ENCODE measurements around the gene EID2. TPM values are rescaled to one million over a fixed set of nuclear protein-coding genes. Genes with fewer than 3 reads are reported as not detected.

The EID2 gene
- total and polyA plus RNA-seq, 2 donors from 2014 or later, result 12.0 to 17.0 TPM

GRCh38 chr19:39501340-39501739 is 38.6 kb downstream of the EID2 start:
- Histone ChIP-seq H3K27ac (ENCODE audit: low read depth in 2 of 2, low read length in 2 of 2) (no peak overlapping the region), H3K4me3 (ENCODE audit: low read length in 3 of 3) (no peak overlapping the region), H3K36me3 (ENCODE audit: control insufficient read depth in 2 of 3, insufficient read depth in 3 of 3, low read length in 3 of 3) (no peaks in the 10 kb centered on the region), H3K9ac (ENCODE audit: low read length in 3 of 3) (no peak overlapping the region), H3K27me3 (ENCODE audit: control insufficient read depth, insufficient read depth, low read length) (peaks cover 21% of the 10 kb centered on the region), H3K4me1 (ENCODE audit: control insufficient read depth in 2 of 3, insufficient read depth in 2 of 3, low read depth in 1 of 3, low read length in 3 of 3) (peaks cover 0 to 5% (median 4%) of the 10 kb centered on the region in 3 donors), H3K9me3 (ENCODE audit: control insufficient read depth in 2 of 3, insufficient read depth in 1 of 3, low read length in 3 of 3) (no peaks in the 10 kb centered on the region)
- intact Hi-C loops (cut with DNase I), result no loop called here
- FAIRE-seq, result no peak
- TF ChIP-seq CTCF (IDR thresholded peaks at IDR 0.05; ENCODE audit: borderline replicate concordance, extremely low read depth, insufficient read depth), result no peak
- no peak for DNase-seq

GRCh38 chr19:39500543-39500942 is 39.4 kb downstream of the EID2 start:
- intact Hi-C loops (cut with DNase I), result no loop called here
- no peaks in the 10 kb centered on the region for H3K36me3 ChIP-seq (ENCODE audit: control insufficient read depth in 2 of 3, insufficient read depth in 3 of 3, low read length in 3 of 3)
- peaks cover 0 to 5% (median 4%) of the 10 kb centered on the region in 3 donors for H3K4me1 ChIP-seq (ENCODE audit: control insufficient read depth in 2 of 3, insufficient read depth in 2 of 3, low read depth in 1 of 3, low read length in 3 of 3)
- DNase-seq (no peak), FAIRE-seq (no peak)
- H3K9ac ChIP-seq (ENCODE audit: low read length in 3 of 3), result no peak overlapping the region
- no peak overlapping the region for H3K27ac ChIP-seq (ENCODE audit: low read depth in 2 of 2, low read length in 2 of 2)
- no peaks in the 10 kb centered on the region for H3K9me3 ChIP-seq (ENCODE audit: control insufficient read depth in 2 of 3, insufficient read depth in 1 of 3, low read length in 3 of 3)
- TF ChIP-seq CTCF (IDR thresholded peaks at IDR 0.05; ENCODE audit: borderline replicate concordance, extremely low read depth, insufficient read depth), result no peak
- peaks cover 21% of the 10 kb centered on the region for H3K27me3 ChIP-seq (ENCODE audit: control insufficient read depth, insufficient read depth, low read length)
- no peak overlapping the region for H3K4me3 ChIP-seq (ENCODE audit: low read length in 3 of 3)

- no peaks in the 10 kb centered on the region for H3K9me3 ChIP-seq (ENCODE audit: control insufficient read depth in 2 of 3, insufficient read depth in 1 of 3, low read length in 3 of 3)
- no peak overlapping the region for H3K27ac ChIP-seq (ENCODE audit: low read depth in 2 of 2, low read length in 2 of 2)
- no peak overlapping the region for H3K4me3 ChIP-seq (ENCODE audit: low read length in 3 of 3)
- H3K9ac ChIP-seq (ENCODE audit: low read length in 3 of 3), result no peak overlapping the region
- no peak for TF ChIP-seq CTCF (IDR thresholded peaks at IDR 0.05; ENCODE audit: borderline replicate concordance, extremely low read depth, insufficient read depth)
- peaks cover 21% of the 10 kb centered on the region for H3K27me3 ChIP-seq (ENCODE audit: control insufficient read depth, insufficient read depth, low read length)
- no peaks in the 10 kb centered on the region for H3K36me3 ChIP-seq (ENCODE audit: control insufficient read depth in 2 of 3, insufficient read depth in 3 of 3, low read length in 3 of 3)
- peaks cover 0 to 5% (median 4%) of the 10 kb centered on the region in 3 donors for H3K4me1 ChIP-seq (ENCODE audit: control insufficient read depth in 2 of 3, insufficient read depth in 2 of 3, low read depth in 1 of 3, low read length in 3 of 3)
- FAIRE-seq (no peak), DNase-seq (no peak)
- intact Hi-C loops (cut with DNase I), result no loop called here
Measured at GRCh38 chr19:39499932-39500331, 40.0 kb downstream of the EID2 start.
